NCI-H1417 (cell line): ENCODE measurements around the gene PNPLA7.

Experiments used
- DNase-seq, 3 experiments: peaks; one replicate each; lab custom pipeline; 2025; lab: John Stamatoyannopoulos, UW

Gene PNPLA7

DNA sequence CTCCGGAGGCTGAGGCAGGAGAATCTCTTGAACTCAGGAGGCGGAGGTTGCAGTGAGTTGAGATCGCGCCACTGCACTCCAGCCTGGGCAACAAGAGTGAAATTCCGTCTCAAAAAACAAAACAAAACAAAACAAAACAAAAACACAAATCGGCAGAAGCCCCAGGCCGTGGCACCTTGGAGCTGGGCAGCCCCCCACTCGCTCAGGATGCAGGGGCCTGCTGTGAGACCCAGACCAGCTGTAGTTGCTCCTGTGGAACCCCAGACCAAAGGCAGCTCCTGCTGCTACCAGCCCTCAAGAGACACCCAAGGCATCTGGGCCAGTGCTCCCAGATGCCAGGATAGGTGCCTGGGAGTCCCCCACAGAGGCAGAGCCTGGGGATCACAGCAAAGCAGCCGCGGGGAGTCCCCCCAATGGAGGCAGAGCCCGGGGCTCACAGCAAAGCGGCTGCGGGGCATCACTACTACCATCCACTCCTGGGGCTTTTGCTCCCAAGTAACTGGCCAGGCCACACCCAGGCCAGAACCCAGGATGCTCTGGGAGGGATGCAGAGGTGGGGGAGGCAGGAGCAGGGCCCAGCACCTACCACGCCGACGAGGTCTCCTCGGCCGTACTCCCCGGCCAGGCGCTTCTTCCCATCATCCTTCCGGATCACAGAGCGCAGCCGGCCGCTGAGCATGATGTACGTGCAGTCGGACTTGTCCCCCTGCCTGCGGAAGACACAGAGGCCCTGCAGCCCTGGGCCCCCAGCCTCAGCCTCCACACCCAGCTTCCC lies 53.4 kb downstream of the PNPLA7 start:
- DNase-seq: no peak

- DNase-seq: no peak
Observed at GRCh38 chr9:137494550-137495351, 55.5 kb downstream of the PNPLA7 start.

GRCh38 chr9:137494104-137494544 lies 56.1 kb downstream of the PNPLA7 start:
- DNase-seq: no peak

DNA sequence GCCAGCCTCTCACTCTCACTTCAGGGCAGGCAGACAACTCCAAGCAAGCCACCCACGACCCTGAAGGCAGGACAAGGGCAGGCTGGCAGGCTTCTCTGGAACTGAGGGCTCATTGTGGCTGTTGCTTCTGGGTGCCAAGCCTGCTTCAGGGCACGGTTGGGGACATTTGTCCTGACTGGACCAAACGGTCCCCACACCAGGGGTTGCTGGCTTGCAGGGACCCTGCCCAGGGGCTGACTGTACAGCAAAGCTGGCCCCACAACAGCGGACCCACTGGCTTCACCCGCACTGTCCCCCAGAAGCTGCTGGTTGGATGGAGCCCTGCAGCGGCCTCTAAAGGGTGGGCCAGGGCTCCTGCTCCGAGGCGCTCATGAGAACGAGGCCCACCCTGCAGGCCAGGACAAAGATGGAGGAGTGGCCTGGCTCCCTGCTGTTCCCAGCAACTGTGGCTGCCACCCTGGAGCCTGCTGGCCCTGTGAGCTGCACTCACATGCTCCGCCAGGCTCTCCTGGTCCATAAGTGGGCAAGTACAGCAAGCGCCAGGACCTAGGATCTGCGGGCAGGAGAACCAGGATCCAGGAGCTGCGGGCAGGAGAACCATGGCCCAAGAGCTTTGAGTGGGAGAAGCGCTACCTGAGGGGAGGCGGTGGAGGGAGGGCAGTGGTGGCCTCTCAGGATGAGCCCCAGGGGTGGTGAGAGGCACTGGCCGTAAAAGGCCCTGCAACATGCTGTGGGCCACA lies 56.7 kb downstream of the PNPLA7 start:
- DNase-seq: no peak

- no peak for DNase-seq
Observed at GRCh38 chr9:137492464-137493363, 57.5 kb downstream of the PNPLA7 start.

DNA sequence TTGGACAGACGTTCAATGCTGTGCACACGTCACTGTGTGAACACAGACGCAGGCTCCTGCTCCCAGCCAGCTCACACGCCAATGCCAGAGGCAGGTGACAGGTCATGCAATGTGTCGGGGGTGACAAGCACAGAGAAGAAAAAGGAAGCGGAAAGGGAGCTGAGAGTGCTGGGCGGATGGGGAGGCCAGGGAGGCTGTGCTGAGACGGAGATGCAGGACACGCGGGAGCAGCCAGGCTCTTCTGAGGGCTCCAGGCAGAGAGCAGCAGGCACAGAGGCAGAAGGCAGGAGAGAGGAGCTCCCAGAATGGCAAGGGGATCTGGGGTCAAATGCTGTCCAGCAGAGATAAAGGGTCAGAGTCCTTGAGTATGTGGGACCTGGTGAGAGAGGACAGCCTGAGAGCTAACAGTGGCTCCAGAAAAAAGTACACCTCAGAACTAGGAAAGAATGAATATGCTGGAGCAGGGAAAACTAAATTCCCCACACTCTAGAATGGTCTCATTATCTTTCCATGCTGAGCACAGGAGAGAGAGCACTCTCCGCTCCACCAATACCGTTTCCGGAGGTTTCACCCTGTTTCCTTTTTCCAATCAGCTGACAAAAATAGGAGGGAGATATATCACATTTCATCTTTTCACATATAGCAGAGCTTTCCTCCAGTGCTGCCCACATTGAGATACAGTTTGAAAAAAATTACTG lies 58.3 kb downstream of the PNPLA7 start:
- no peak for DNase-seq

DNA sequence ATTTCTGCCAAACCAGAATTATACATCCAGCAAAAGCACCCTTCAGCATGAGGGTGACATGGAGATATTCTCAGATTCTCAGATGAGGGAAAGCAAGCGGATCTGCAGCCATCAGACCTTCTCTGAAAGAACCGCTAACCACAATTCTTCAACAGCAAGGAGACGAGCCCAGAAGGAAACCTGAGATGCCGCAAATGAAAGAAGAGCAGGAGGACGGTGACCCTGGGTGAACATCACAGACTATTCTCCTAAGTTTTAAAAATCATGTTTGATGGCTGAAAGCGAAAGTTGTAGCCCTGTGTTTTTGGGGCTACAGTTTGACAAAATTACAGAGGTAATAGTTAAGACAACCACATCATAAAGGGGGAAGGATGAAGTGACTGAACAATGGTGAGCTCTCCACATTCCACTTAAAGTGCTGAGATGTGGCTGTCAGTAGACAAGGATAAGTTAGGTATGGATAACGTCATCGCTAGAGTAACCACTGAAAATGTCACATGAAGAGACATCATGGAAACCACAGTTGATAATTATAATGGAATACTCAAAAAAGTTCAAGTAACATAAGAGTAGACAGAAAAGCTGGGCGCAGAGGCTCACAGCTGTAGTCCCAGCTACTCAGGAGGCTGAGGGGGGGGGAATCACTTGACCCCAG lies 59.5 kb downstream of the PNPLA7 start:
- no peak for DNase-seq

GRCh38 chr9:137488906-137489305 lies 61.3 kb downstream of the PNPLA7 start:
- DNase-seq: no peak

DNA sequence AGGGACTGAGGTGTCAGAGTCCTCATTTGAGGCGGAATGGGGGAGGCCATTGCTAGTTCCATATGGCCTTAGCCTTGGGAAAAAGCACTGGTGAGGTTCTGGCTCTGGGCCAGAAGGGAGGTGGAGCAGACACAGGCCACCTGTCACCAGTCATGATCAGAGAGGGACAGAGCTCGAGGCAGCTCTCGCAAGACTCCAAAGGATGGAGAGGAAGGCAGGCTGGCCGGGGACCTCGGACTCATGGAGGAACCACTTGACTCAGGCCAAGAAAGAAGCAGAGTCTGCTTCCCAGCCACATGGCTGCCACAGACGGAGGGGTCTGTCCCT lies 61.9 kb downstream of the PNPLA7 start:
- peak; percentile 37 to 88 (median 82) for DNase-seq

GRCh38 chr9:137487454-137488326 lies 62.5 kb downstream of the PNPLA7 start:
- DNase-seq: peak; percentile 37 to 93 (median 82)

GRCh38 chr9:137486545-137487453 lies 63.4 kb downstream of the PNPLA7 start:
- DNase-seq: no peak

- no peak for DNase-seq
Observed at GRCh38 chr9:137486141-137486490, 64.1 kb downstream of the PNPLA7 start.

GRCh38 chr9:137485343-137486140 lies 64.7 kb downstream of the PNPLA7 start:
- DNase-seq: peak in 2 of 3 experiments; percentile 66 to 87

GRCh38 chr9:137484551-137485315 lies 65.5 kb downstream of the PNPLA7 start:
- DNase-seq: peak in 1 of 3 experiments; percentile 66

DNA sequence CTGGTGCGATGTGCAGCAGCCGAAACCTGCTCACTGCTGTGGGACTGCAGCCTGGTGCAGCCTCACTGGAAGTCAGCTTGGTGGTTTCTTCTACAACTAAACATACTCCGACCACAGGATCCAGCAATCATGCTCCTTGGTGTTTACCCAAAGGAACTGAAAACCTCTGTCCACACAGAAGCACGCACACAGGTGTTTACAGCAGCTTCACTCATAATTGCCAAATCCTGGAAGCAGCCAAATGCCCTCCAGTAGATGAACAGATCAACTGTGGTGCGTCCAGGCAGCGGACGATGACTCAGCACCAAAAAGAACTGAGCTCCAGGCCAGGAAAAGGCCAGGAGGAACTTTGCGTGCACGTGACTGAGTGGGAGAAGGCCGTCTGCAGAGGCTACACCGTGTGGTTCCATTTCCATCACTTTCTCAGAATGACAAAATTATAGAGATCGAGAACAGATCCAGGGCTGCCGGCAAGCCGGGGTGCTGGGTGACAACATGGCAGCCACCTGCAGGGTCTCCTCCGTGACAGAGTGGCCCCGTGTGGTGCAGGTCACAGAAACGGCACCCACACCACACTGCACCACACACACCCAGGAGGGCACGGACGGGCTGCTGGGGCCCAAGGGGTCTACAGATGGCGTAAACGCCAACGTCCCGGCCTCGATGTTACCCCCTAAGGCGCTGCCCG lies 68.0 kb downstream of the PNPLA7 start:
- DNase-seq: peak in 1 of 3 experiments; percentile 19
